WTC11 (cell line): ENCODE measurements around the gene HCLS1. TPM values are rescaled to one million over a fixed set of nuclear protein-coding genes. Genes with fewer than 3 reads are reported as not detected.

Source experiments
- ATAC-seq: fragments of 200-7000 bp; cut with Tn5 transposase; 2 replicates; pipeline ENCODE4 v1.10.0; 2021; ENCODE audit warnings: mild to moderate bottlenecking, moderate library complexity
- CTCF ChIA-PET: fragments of 300-600 bp; sonication (Branson Sonifier 250); formaldehyde crosslinking; loops from one replicate; lab custom pipeline; 2021; ENCODE audit warnings: antibody characterized with exemption; lab: Charles Lee
- POLR2A ChIA-PET: fragments of 350-600 bp; sonication (Branson Sonifier 250); formaldehyde crosslinking; loops from one replicate; lab custom pipeline; 2021; ENCODE audit warnings: antibody characterized with exemption; lab: Charles Lee
- DNase-seq: peaks from one replicate; pipeline ENCODE4 v3.0.0; 2021; ENCODE audit warnings: low spot score
- H3K27ac Mint-ChIP-seq: 2 replicates; pipeline ENCODE4 v1.8.0; 2021; ENCODE audit warnings: mixed read lengths
- H3K27me3 Mint-ChIP-seq: 2 replicates; pipeline ENCODE4 v1.8.0; 2021; ENCODE audit warnings: low read depth, mild to moderate bottlenecking, moderate library complexity, mixed read lengths
- H3K36me3 Mint-ChIP-seq: 2 replicates; pipeline ENCODE4 v1.8.0; 2021; ENCODE audit warnings: mixed read lengths
- H3K4me1 Mint-ChIP-seq: 2 replicates; pipeline ENCODE4 v1.8.0; 2022; ENCODE audit warnings: mixed read lengths
- H3K4me3 Mint-ChIP-seq: 2 replicates; pipeline ENCODE4 v1.8.0; 2021; ENCODE audit warnings: mild to moderate bottlenecking, moderate library complexity, mixed read lengths
- H3K9me3 Mint-ChIP-seq: 2 replicates; pipeline ENCODE4 v1.8.0; 2021; ENCODE audit warnings: mixed read lengths
- ATF3 ChIP-seq: sonication (generic); formaldehyde crosslinking; conservative IDR thresholded peaks from 2 replicates; pipeline ENCODE4 v1.8.1; 2022; ENCODE audit warnings: mild to moderate bottlenecking, missing genetic modification reagents
- CREB1 ChIP-seq: sonication (generic); formaldehyde crosslinking; IDR thresholded peaks from 2 replicates; pipeline ENCODE4 v1.8.0; 2023; ENCODE audit warnings: mild to moderate bottlenecking, missing genetic modification reagents
- CTCF ChIP-seq: fragments of 200-600 bp; IDR thresholded peaks from 2 replicates; pipeline ENCODE4 v1.8.0; 2022; ENCODE audit warnings: antibody characterized with exemption
- ESRRA ChIP-seq: sonication (generic); formaldehyde crosslinking; IDR thresholded peaks from 2 replicates; pipeline ENCODE4 v1.8.1; 2022; ENCODE audit warnings: mild to moderate bottlenecking, missing genetic modification reagents, borderline replicate concordance
- FOXP4 ChIP-seq: sonication (generic); formaldehyde crosslinking; IDR thresholded peaks from 2 replicates; pipeline ENCODE4 v1.8.0; 2022; ENCODE audit warnings: mild to moderate bottlenecking, missing genetic modification reagents
- GABPB1 ChIP-seq: sonication (generic); formaldehyde crosslinking; IDR thresholded peaks from 2 replicates; pipeline ENCODE4 v1.8.1; 2023; ENCODE audit warnings: mild to moderate bottlenecking, missing genetic modification reagents
- NFYB ChIP-seq: sonication (generic); formaldehyde crosslinking; conservative IDR thresholded peaks from 2 replicates; pipeline ENCODE4 v1.8.0; 2022; ENCODE audit warnings: low read depth, missing genetic modification reagents
- NR3C1 ChIP-seq: sonication (generic); formaldehyde crosslinking; conservative IDR thresholded peaks from 2 replicates; pipeline ENCODE4 v1.8.1; 2023; ENCODE audit warnings: low read depth, mild to moderate bottlenecking, missing genetic modification reagents
- PRRX2 ChIP-seq: fragments of 250-450 bp; sonication (Bioruptor Pico); IDR thresholded peaks from 2 replicates; pipeline ENCODE4 v1.8.0; 2021; ENCODE audit warnings: mild to moderate bottlenecking
- SMAD4 ChIP-seq: sonication (generic); formaldehyde crosslinking; IDR thresholded peaks from 2 replicates; pipeline ENCODE4 v1.8.0; 2022; ENCODE audit warnings: mild to moderate bottlenecking, missing genetic modification reagents
- STAT6 ChIP-seq: sonication (generic); formaldehyde crosslinking; conservative IDR thresholded peaks from 2 replicates; pipeline ENCODE4 v1.8.1; 2023; ENCODE audit warnings: mild to moderate bottlenecking, low read depth, missing genetic modification reagents, moderate library complexity
- USF2 ChIP-seq: sonication (generic); formaldehyde crosslinking; IDR thresholded peaks from 2 replicates; pipeline ENCODE4 v1.8.1; 2023; ENCODE audit warnings: mild to moderate bottlenecking, missing genetic modification reagents, moderate library complexity
- ZNF396 ChIP-seq: fragments of 250-450 bp; sonication (Bioruptor Pico); IDR thresholded peaks from 2 replicates; pipeline ENCODE4 v1.8.0; 2021; ENCODE audit warnings: mild to moderate bottlenecking, moderate library complexity, borderline replicate concordance
- ZNF416 ChIP-seq: fragments of 250-450 bp; sonication (Bioruptor Pico); IDR thresholded peaks from 2 replicates; pipeline ENCODE4 v1.9.0; 2021; ENCODE audit warnings: mild to moderate bottlenecking, inconsistent platforms
- ZNF423 ChIP-seq: fragments of 250-450 bp; sonication (Bioruptor Pico); IDR thresholded peaks from 2 replicates; pipeline ENCODE4 v2.1.2; 2022; ENCODE audit warnings: mild to moderate bottlenecking, moderate library complexity
- total RNA-seq: library from RNA; stranded (reverse); gene quantifications from 3 replicates; pipeline ENCODE4 v1.2.3, GENCODE V29; 2021
- TF ChIP-seq, protein P1 (sequence below): fragments of 250-450 bp; sonication (Bioruptor Pico); IDR thresholded peaks from 2 replicates; pipeline ENCODE4 v1.8.0; 2021; ENCODE audit warnings: mild to moderate bottlenecking
- TF ChIP-seq, protein P2 (sequence below): sonication (generic); formaldehyde crosslinking; IDR thresholded peaks from 2 replicates; pipeline ENCODE4 v1.8.1; 2022; ENCODE audit warnings: missing genetic modification reagents, borderline replicate concordance
- TF ChIP-seq, protein P3 (sequence below): sonication (generic); formaldehyde crosslinking; IDR thresholded peaks from 2 replicates; pipeline ENCODE4 v1.8.0; 2023; ENCODE audit warnings: missing genetic modification reagents

HCLS1 gene
- total RNA-seq, 1 experiment from 2014 or later: 2.6 TPM

GRCh38 chr3:121592856-121593702, 67.6 kb downstream of the HCLS1 start, which contains the start of gene FBXO40 (continued):
- TF ChIP-seq STAT6 (CRISPR knock-in tag) (no peak), FOXP4 (peak; percentile 71; the same call in 1 of the 2 replicates), GABPB1 (CRISPR knock-in tag) (peak; percentile 86)

GRCh38 chr3:121584418-121584817, 76.3 kb downstream of the HCLS1 start:
- Mint-ChIP-seq H3K4me1 (peaks cover 7% of the 10 kb centered on the region; the same call in 1 of the 2 replicates), H3K4me3 (no peak overlapping the region), H3K27ac (no peak overlapping the region), H3K9me3 (no peaks in the 10 kb centered on the region), H3K36me3 (no peaks in the 10 kb centered on the region), H3K27me3 (no peaks in the 10 kb centered on the region; the same call in 1 of the 2 replicates)
- DNase-seq: no peak
- ChIA-PET POLR2A (no interaction called here), CTCF (interaction anchor here (1.5 kb wide), 1 partner anchor 37 kb away, joined by 4 read pairs; no protein-coding TSS in a partner anchor)
- TF ChIP-seq ZNF423 (no peak), SMAD4 (no peak), ZNF396 (CRISPR knock-in tag) (no peak), ATF3 (CRISPR knock-in tag) (no peak)
- TF ChIP-seq, protein P1, sequence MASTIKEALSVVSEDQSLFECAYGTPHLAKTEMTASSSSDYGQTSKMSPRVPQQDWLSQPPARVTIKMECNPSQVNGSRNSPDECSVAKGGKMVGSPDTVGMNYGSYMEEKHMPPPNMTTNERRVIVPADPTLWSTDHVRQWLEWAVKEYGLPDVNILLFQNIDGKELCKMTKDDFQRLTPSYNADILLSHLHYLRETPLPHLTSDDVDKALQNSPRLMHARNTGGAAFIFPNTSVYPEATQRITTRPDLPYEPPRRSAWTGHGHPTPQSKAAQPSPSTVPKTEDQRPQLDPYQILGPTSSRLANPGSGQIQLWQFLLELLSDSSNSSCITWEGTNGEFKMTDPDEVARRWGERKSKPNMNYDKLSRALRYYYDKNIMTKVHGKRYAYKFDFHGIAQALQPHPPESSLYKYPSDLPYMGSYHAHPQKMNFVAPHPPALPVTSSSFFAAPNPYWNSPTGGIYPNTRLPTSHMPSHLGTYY (CRISPR knock-in tag): no peak
- ATAC-seq: 0 out of 2 replicates have a peak, but pooled peaks have one; percentile 32

GRCh38 chr3:121581691-121582090, 79.0 kb downstream of the HCLS1 start:
- DNase-seq (no peak), ATAC-seq (no peak)
- H3K27me3 Mint-ChIP-seq: no peaks in the 10 kb centered on the region; the same call in 1 of the 2 replicates
- no peaks in the 10 kb centered on the region for H3K9me3 Mint-ChIP-seq
- H3K27ac Mint-ChIP-seq: no peak overlapping the region
- CTCF ChIA-PET: interaction anchor here (1.4 kb wide), 1 partner anchor 29 kb away, joined by 7 read pairs; no protein-coding TSS in a partner anchor
- H3K4me1 Mint-ChIP-seq: peaks cover 7% of the 10 kb centered on the region; the same call in 1 of the 2 replicates
- H3K4me3 Mint-ChIP-seq: no peak overlapping the region
- TF ChIP-seq SMAD4 (no peak), NFYB (CRISPR knock-in tag) (no peak), PRRX2 (CRISPR knock-in tag) (no peak), CREB1 (CRISPR knock-in tag) (no peak), ESRRA (no peak), USF2 (CRISPR knock-in tag) (no peak), NR3C1 (no peak), ZNF416 (CRISPR knock-in tag) (no peak), CTCF (no peak)
- TF ChIP-seq, protein P2, sequence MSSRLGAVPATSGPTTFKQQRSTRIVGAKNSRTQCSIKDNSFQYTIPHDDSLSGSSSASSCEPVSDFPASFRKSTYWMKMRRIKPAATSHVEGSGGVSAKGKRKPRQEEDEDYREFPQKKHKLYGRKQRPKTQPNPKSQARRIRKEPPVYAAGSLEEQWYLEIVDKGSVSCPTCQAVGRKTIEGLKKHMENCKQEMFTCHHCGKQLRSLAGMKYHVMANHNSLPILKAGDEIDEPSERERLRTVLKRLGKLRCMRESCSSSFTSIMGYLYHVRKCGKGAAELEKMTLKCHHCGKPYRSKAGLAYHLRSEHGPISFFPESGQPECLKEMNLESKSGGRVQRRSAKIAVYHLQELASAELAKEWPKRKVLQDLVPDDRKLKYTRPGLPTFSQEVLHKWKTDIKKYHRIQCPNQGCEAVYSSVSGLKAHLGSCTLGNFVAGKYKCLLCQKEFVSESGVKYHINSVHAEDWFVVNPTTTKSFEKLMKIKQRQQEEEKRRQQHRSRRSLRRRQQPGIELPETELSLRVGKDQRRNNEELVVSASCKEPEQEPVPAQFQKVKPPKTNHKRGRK (CRISPR knock-in tag): no peak
- TF ChIP-seq, protein P3, sequence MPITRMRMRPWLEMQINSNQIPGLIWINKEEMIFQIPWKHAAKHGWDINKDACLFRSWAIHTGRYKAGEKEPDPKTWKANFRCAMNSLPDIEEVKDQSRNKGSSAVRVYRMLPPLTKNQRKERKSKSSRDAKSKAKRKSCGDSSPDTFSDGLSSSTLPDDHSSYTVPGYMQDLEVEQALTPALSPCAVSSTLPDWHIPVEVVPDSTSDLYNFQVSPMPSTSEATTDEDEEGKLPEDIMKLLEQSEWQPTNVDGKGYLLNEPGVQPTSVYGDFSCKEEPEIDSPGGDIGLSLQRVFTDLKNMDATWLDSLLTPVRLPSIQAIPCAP (CRISPR knock-in tag): no peak
- POLR2A ChIA-PET: no interaction called here
- no peaks in the 10 kb centered on the region for H3K36me3 Mint-ChIP-seq
